GM23248 (cell line): ENCODE results near the gene C5.

ENCODE experiments used
- EZH2 ChIP-seq: fragments of 200-600 bp; sonication (generic); IDR thresholded peaks from 2 replicates; pipeline ENCODE4 v1.6.1; 2018; ENCODE audit warnings: antibody characterized with exemption, mild to moderate bottlenecking; ENCODE audit not compliant: insufficient read depth, poor library complexity, severe bottlenecking
- EZH2phosphoT487 ChIP-seq: fragments of 200-600 bp; sonication (generic); IDR thresholded peaks from 2 replicates; pipeline ENCODE4 v1.6.1; 2018; ENCODE audit warnings: antibody characterized with exemption, moderate library complexity, mild to moderate bottlenecking, low read depth; ENCODE audit not compliant: insufficient read depth

- no peak for TF ChIP-seq EZH2
- no peak for TF ChIP-seq EZH2phosphoT487
Measured at GRCh38 chr9:120934281-120934680, 115.8 kb downstream of the C5 start.
